HCT116 (cell line): Measurements from ENCODE around the gene TMEM101. TPM values are rescaled to one million over a fixed set of nuclear protein-coding genes. Genes with fewer than 3 reads are reported as not detected.
"Not testable (repeated sequence)": the region's sequence is repeated elsewhere in the genome, so short reads cannot be mapped to it uniquely, and the experiment has no call there.

Source experiments
- ATAC-seq: fragments of 200-7000 bp; cut with Tn5 transposase; 2 replicates; pipeline ENCODE4 v1.9.1; 2020; ENCODE audit warnings: mild to moderate bottlenecking, moderate library complexity
- BruUV-seq: library from RNA; stranded (reverse); fragments of 400-500 nt; replicated peaks from 2 replicates; lab custom pipeline; 2021; lab: Mats Ljungman, UMichigan
- CTCF ChIA-PET: fragments of 300-600 bp; sonication (Branson Sonifier 250); formaldehyde crosslinking; loops from one replicate; lab custom pipeline; 2021; ENCODE audit warnings: antibody characterized with exemption; lab: Charles Lee
- POLR2A ChIA-PET: fragments of 300-600, 350-600 bp; sonication (Branson Sonifier 250); formaldehyde crosslinking; loops from one replicate; lab custom pipeline; 2021; ENCODE audit warnings: antibody characterized with exemption; lab: Charles Lee
- RAD21 ChIA-PET, 2 experiments: fragments of 300-600 bp; sonication (Branson Sonifier 250); formaldehyde crosslinking; loops; one replicate each; lab custom pipeline; 2023; ENCODE audit warnings: low total read pairs in 2 of 2; ENCODE audit not compliant: uncharacterized antibody in 2 of 2, unreplicated experiment in 2 of 2, low non-redundant PET in 1 of 2; lab: Charles Lee
- DNase-seq: peaks from one replicate; pipeline ENCODE4 v3.0.0-alpha.2; 2010; ENCODE audit warnings: low read depth, low spot score
- H2AFZ ChIP-seq: fragments of 200-600 bp; shearing (Covaris generic), sonication (generic); 2 replicates; pipeline ENCODE4 v1.6.1; 2017; ENCODE audit warnings: low read depth, mixed run types, mixed read lengths, antibody characterized with exemption, low read length; ENCODE audit not compliant: poor library complexity, severe bottlenecking
- H3K27ac ChIP-seq: 2 replicates; pipeline ENCODE4 v1.5.1; 2012; ENCODE audit warnings: low read depth, low read length
- H3K27me3 ChIP-seq: fragments of 200-600 bp; sonication (generic); 2 replicates; pipeline ENCODE4 v1.6.1; 2016; ENCODE audit warnings: mixed run types, low read length, mixed read lengths; ENCODE audit not compliant: insufficient read depth
- H3K36me3 ChIP-seq, 2 experiments: fragments of 200-500 bp in 1 of 2; fragments of 200-600 bp in 1 of 2; sonication (Bioruptor generic) in 1 of 2; sonication (generic) in 1 of 2; 2 replicates each; pipeline versions ENCODE4 v1.5.1 to v1.6.1; 2014 to 2016; ENCODE audit warnings: low read length in 2 of 2, inconsistent platforms in 1 of 2, mixed read lengths in 1 of 2, mixed run types in 1 of 2; ENCODE audit not compliant: insufficient read depth in 2 of 2, control insufficient read depth in 1 of 2
- H3K4me1 ChIP-seq, 2 experiments: fragments of 200-600 bp in 1 of 2; sonication (generic) in 1 of 2; 2 replicates each; pipeline versions ENCODE4 v1.5.1 to v1.6.1; 2012 to 2017; ENCODE audit warnings: low read length in 2 of 2, inconsistent platforms in 1 of 2, mild to moderate bottlenecking in 1 of 2, mixed read lengths in 1 of 2, mixed run types in 1 of 2, moderate library complexity in 1 of 2; ENCODE audit not compliant: insufficient read depth in 2 of 2, control insufficient read depth in 1 of 2
- H3K4me2 ChIP-seq: fragments of 200-600 bp; sonication (generic); 2 replicates; pipeline ENCODE4 v1.6.1; 2017; ENCODE audit warnings: mixed run types, low read length, mixed read lengths
- H3K4me3 ChIP-seq, 2 experiments: fragments of 200-600 bp in 1 of 2; sonication (generic) in 1 of 2; replicated peaks in 1 of 2; 2 replicates each; pipeline ENCODE4 v1.5.1; 2011 to 2016; ENCODE audit warnings: low read length in 2 of 2, control low read depth in 1 of 2, low read depth in 1 of 2, mild to moderate bottlenecking in 1 of 2, mixed read lengths in 1 of 2, mixed run types in 1 of 2
- H3K79me2 ChIP-seq: fragments of 200-600 bp; sonication (generic); 2 replicates; pipeline ENCODE4 v1.6.1; 2017; ENCODE audit warnings: mild to moderate bottlenecking, mixed run types, low read length, moderate library complexity, mixed read lengths; ENCODE audit not compliant: insufficient read depth
- H3K9ac ChIP-seq: fragments of 200-600 bp; sonication (generic); 2 replicates; pipeline ENCODE4 v1.6.1; 2016; ENCODE audit warnings: low read length, mixed read lengths
- H3K9me2 ChIP-seq: fragments of 200-600 bp; sonication (generic), shearing (Covaris generic); 2 replicates; pipeline ENCODE4 v1.6.1; 2017; ENCODE audit warnings: mixed run types, mild to moderate bottlenecking, moderate library complexity; ENCODE audit not compliant: insufficient read depth
- H3K9me3 ChIP-seq, 2 experiments: fragments of 200-500 bp in 1 of 2; fragments of 200-600 bp in 1 of 2; sonication (Bioruptor generic) in 1 of 2; sonication (generic) in 1 of 2; 2 replicates each; pipeline ENCODE4 v1.6.1; 2014 to 2017; ENCODE audit warnings: low read length in 2 of 2, mixed read lengths in 2 of 2, inconsistent platforms in 1 of 2, low read depth in 1 of 2, mild to moderate bottlenecking in 1 of 2, mixed run types in 1 of 2, moderate library complexity in 1 of 2; ENCODE audit not compliant: control insufficient read depth in 1 of 2, insufficient read depth in 1 of 2
- H4K20me1 ChIP-seq: fragments of 200-600 bp; sonication (generic), shearing (Covaris generic); 2 replicates; pipeline ENCODE4 v1.6.1; 2017; ENCODE audit warnings: mixed run types, mild to moderate bottlenecking, moderate library complexity; ENCODE audit not compliant: insufficient read depth
- ATF3 ChIP-seq: IDR thresholded peaks from 2 replicates; pipeline ENCODE4 v1.6.1; 2012
- CTCF ChIP-seq, 3 experiments: fragments of 200-600 bp in 1 of 3; sonication (generic) in 1 of 3; IDR thresholded peaks in 2 of 3; conservative IDR thresholded peaks in 1 of 3; 2 replicates each; pipeline ENCODE4 v1.5.1; 2012 to 2017; ENCODE audit warnings: low read depth in 2 of 3, low read length in 2 of 3, antibody characterized with exemption in 1 of 3, borderline replicate concordance in 1 of 3, control low read depth in 1 of 3, mild to moderate bottlenecking in 1 of 3, mixed read lengths in 1 of 3, mixed run types in 1 of 3, moderate library complexity in 1 of 3; ENCODE audit not compliant: insufficient read depth in 1 of 3
- EGR1 ChIP-seq: IDR thresholded peaks from 2 replicates; pipeline ENCODE4 v1.6.1; 2012; ENCODE audit warnings: low read depth
- FOSL1 ChIP-seq: IDR thresholded peaks from 2 replicates; pipeline ENCODE4 v1.6.1; 2012; ENCODE audit warnings: low read depth
- POLR2A ChIP-seq: IDR thresholded peaks from 2 replicates; pipeline ENCODE4 v1.7.0; 2011; ENCODE audit warnings: borderline replicate concordance; ENCODE audit not compliant: insufficient read depth, insufficient read length; ENCODE audit errors: extremely low read depth
- intact Hi-C: fragments of 100-400 bp; cut with micrococcal nuclease; formaldehyde crosslinking; loops from 2 replicates; pipeline ENCODE4 v1.10.0; 2022
- total RNA-seq: library from RNA; stranded (reverse); gene quantifications from one replicate; pipeline ENCODE4 v1.2.1, GENCODE V29; 2021; ENCODE audit not compliant: unreplicated experiment

The TMEM101 gene
- total RNA-seq, 1 experiment from 2014 or later: 43.8 TPM

GRCh38 chr17:43961954-43962353 is 52.8 kb downstream of the TMEM101 start:
- Histone ChIP-seq H2AFZ (no peak overlapping the region), H3K4me2 (no peak overlapping the region), H3K79me2 (no peaks in the 10 kb centered on the region), H4K20me1 (no peaks in the 10 kb centered on the region), H3K27ac (no peak overlapping the region), H3K9ac (no peak overlapping the region), H3K9me2 (no peaks in the 10 kb centered on the region), H3K9me3 (no peaks in the 10 kb centered on the region), H3K36me3 (no peaks in the 10 kb centered on the region), H3K27me3 (no peaks in the 10 kb centered on the region), H3K4me1 (no peaks in the 10 kb centered on the region; a peak in 1 of 4 replicates), H3K4me3 (no peak overlapping the region)
- TF ChIP-seq EGR1: no peak
- TF ChIP-seq ATF3: no peak
- TF ChIP-seq POLR2A: no peak
- no peak for TF ChIP-seq CTCF (IDR thresholded peaks at IDR 0.05 in 2 of 3, conservative IDR thresholded peaks at IDR 0.05 in 1 of 3; ENCODE audit: borderline replicate concordance in 1 of 3, insufficient read depth in 1 of 3, low read depth in 2 of 3, low read length in 2 of 3)
- TF ChIP-seq FOSL1: no peak
- no peak for DNase-seq
- RAD21 ChIA-PET: interaction anchor here in 1 of 2 experiments (1.2 kb wide), 1 partner anchor 18 kb away, joined by 3 read pairs; no protein-coding TSS in a partner anchor
- intact Hi-C loops: no loop called here
- CTCF ChIA-PET: interaction anchor here (0.9 kb wide), 1 partner anchor 32 kb away, joined by 4 read pairs; no protein-coding TSS in a partner anchor
- no peak for ATAC-seq
- POLR2A ChIA-PET: no interaction called here
- no TSS peak for BruUV-seq

- CTCF ChIA-PET: interaction anchor here (0.9 kb wide), 1 partner anchor 33 kb away, joined by 4 read pairs; no protein-coding TSS in a partner anchor
- POLR2A ChIA-PET, intact Hi-C loops: not testable (repeated sequence)
Measured at GRCh38 chr17:43961292-43961691, 53.5 kb downstream of the TMEM101 start.

More at GRCh38 chr17:43961292-43961691, 53.5 kb downstream of the TMEM101 start:
- RAD21 ChIA-PET: interaction anchor here in 1 of 2 experiments (1.2 kb wide), 1 partner anchor 17 kb away, joined by 3 read pairs; no protein-coding TSS in a partner anchor
- not testable (repeated sequence) for H3K4me3 ChIP-seq, H3K27ac ChIP-seq, H2AFZ ChIP-seq, H3K9me2 ChIP-seq, H3K4me1 ChIP-seq, DNase-seq, H3K36me3 ChIP-seq, H3K79me2 ChIP-seq, H4K20me1 ChIP-seq, ATAC-seq, H3K27me3 ChIP-seq, H3K9me3 ChIP-seq, H3K9ac ChIP-seq, BruUV-seq, H3K4me2 ChIP-seq

Other genes with a start within 250 kb of the TMEM101 start
- 29.6 TPM for gene DUSP3, start 236.0 kb downstream of the TMEM101 start, total RNA-seq
- 0.15 TPM for gene CFAP97D1, start 234.5 kb downstream of the TMEM101 start, total RNA-seq
- 19.5 TPM for gene MPP3, start 181.8 kb downstream of the TMEM101 start, total RNA-seq
- not detected for gene CD300LG, start 167.8 kb downstream of the TMEM101 start, total RNA-seq
- gene MPP2, start 107.4 kb downstream of the TMEM101 start, total RNA-seq: 16.4 TPM
- not detected for gene PPY, start 72.5 kb downstream of the TMEM101 start, total RNA-seq
- gene PYY, start 61.0 kb downstream of the TMEM101 start, total RNA-seq: 0.52 TPM
- gene NAGS, start 10.3 kb downstream of the TMEM101 start, total RNA-seq: 10.0 TPM
- 99.6 TPM for gene LSM12, start 51.7 kb upstream of the TMEM101 start, total RNA-seq
- 50.6 TPM for gene G6PC3, start 55.8 kb upstream of the TMEM101 start, total RNA-seq
- gene HDAC5, start 108.7 kb upstream of the TMEM101 start, total RNA-seq: 32.9 TPM
- 14.3 TPM for gene HROB, start 127.0 kb upstream of the TMEM101 start, total RNA-seq
- 0.37 TPM for gene ASB16, start 155.7 kb upstream of the TMEM101 start, total RNA-seq
- gene TMUB2, start 172.0 kb upstream of the TMEM101 start, total RNA-seq: 25.1 TPM
- gene ATXN7L3, start 184.9 kb upstream of the TMEM101 start, total RNA-seq: 86.7 TPM
- gene UBTF, start 204.7 kb upstream of the TMEM101 start, total RNA-seq: 84.3 TPM